SK-N-SH (cell line): ENCODE results near the gene CATSPERZ.

ENCODE experiments used
- EP300 ChIP-seq, 2 experiments: IDR thresholded peaks; 2 replicates each; pipeline versions ENCODE4 v1.4.0 to v1.6.1; 2012; ENCODE audit warnings: borderline replicate concordance in 1 of 2, low read depth in 1 of 2, low read length in 1 of 2
- JUND ChIP-seq: IDR thresholded peaks from 2 replicates; pipeline ENCODE4 v1.4.0; 2012
- TF ChIP-seq, protein P1 (sequence below): fragments of 200-600 bp; sonication (generic); IDR thresholded peaks from 2 replicates; pipeline ENCODE4 v1.6.1; 2017; ENCODE audit warnings: antibody characterized with exemption, mild to moderate bottlenecking, moderate library complexity

DNA sequence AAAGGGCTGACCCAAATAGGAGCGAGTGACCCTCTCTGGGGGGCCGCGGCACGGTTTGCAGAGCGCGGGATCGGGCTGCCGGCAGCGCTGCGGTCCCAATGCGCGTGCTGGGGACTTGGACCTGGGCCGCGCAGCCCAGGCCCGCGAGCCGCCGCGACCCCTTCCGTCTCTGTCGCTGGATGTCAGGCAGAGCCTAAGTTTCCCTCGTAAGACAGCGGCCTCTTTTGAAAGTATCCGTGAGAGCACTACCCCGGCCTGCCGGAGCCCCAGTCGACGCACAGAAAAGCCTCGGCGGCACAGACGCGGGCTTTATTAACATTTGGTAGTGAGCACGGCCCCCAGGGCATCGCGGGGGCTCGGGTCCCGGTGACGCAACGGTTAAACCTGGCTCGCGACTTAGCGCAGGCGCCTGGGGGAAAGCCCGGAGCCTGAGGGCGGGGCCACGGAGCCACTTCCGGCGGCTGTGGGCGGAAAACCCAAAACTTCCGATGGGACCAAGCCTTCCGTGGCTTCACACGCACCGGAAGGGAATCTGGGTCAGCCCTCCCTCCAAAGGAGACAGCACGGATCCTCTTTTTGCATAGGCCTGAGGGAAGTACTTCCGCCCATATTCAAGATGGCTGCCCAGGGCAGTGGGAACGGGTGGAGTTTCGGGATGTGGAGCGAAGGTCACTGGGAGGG, 30.5 kb upstream of the CATSPERZ start:
- TF ChIP-seq JUND (peak; percentile 47; the same call in 1 of the 2 replicates), EP300 (IDR thresholded peaks at IDR 0.05; ENCODE audit: borderline replicate concordance in 1 of 2, low read depth in 1 of 2, low read length in 1 of 2) (no peak; a peak in 1 of 4 replicates)
- TF ChIP-seq, protein P1, sequence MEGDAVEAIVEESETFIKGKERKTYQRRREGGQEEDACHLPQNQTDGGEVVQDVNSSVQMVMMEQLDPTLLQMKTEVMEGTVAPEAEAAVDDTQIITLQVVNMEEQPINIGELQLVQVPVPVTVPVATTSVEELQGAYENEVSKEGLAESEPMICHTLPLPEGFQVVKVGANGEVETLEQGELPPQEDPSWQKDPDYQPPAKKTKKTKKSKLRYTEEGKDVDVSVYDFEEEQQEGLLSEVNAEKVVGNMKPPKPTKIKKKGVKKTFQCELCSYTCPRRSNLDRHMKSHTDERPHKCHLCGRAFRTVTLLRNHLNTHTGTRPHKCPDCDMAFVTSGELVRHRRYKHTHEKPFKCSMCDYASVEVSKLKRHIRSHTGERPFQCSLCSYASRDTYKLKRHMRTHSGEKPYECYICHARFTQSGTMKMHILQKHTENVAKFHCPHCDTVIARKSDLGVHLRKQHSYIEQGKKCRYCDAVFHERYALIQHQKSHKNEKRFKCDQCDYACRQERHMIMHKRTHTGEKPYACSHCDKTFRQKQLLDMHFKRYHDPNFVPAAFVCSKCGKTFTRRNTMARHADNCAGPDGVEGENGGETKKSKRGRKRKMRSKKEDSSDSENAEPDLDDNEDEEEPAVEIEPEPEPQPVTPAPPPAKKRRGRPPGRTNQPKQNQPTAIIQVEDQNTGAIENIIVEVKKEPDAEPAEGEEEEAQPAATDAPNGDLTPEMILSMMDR: 0 out of 2 replicates have a peak, but pooled peaks have one; percentile 14
